ENCODE results near the gene PKN2. TPM values are rescaled to one million over a fixed set of nuclear protein-coding genes. Genes with fewer than 3 reads are reported as not detected.

Gene PKN2
- total RNA-seq, 4 donors from 2014 or later: 14.9 to 18.6 (median 17.0) TPM

DNA sequence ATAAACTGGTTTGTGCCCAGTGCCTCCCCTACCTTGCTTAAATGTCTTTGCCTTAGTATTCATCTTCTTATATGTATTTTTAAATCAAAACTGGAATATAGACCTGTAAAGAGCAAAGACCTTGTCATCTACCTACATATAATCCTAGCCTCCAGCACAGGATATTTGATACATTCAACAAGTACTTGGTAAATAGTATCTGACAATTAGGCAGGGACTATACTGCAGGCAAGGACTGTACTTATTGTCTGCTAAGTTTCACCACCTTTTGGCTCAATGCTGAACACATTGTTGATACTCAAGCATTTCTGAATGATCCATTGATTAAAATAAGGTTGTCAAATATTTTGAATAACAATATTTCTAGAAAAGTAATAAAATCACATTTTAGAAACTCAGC, 96.4 kb downstream of the PKN2 start:
- ATAC-seq: no peak
- Histone ChIP-seq H3K4me3 (no peak overlapping the region), H3K27ac (no peak overlapping the region), H3K27me3 (no peaks in the 10 kb centered on the region), H3K36me3 (peaks cover 0 to 22% of the 10 kb centered on the region in 2 donors), H3K4me1 (peaks cover 0 to 8% of the 10 kb centered on the region in 2 donors), H3K9me3 (no peaks in the 10 kb centered on the region)
- no peak for DNase-seq
- intact Hi-C loops (cut with DNase I; ENCODE audit: low total_unique reads) (no loop called here), in situ Hi-C loops (cut with MboI; ENCODE audit: low sequenced_read_pairs in 4 of 4) (no loop called here)
- TF ChIP-seq, protein P1, sequence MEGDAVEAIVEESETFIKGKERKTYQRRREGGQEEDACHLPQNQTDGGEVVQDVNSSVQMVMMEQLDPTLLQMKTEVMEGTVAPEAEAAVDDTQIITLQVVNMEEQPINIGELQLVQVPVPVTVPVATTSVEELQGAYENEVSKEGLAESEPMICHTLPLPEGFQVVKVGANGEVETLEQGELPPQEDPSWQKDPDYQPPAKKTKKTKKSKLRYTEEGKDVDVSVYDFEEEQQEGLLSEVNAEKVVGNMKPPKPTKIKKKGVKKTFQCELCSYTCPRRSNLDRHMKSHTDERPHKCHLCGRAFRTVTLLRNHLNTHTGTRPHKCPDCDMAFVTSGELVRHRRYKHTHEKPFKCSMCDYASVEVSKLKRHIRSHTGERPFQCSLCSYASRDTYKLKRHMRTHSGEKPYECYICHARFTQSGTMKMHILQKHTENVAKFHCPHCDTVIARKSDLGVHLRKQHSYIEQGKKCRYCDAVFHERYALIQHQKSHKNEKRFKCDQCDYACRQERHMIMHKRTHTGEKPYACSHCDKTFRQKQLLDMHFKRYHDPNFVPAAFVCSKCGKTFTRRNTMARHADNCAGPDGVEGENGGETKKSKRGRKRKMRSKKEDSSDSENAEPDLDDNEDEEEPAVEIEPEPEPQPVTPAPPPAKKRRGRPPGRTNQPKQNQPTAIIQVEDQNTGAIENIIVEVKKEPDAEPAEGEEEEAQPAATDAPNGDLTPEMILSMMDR (IDR thresholded peaks at IDR 0.05 in 4 of 5, conservative IDR thresholded peaks at IDR 0.05 in 1 of 5): no peak
- TF ChIP-seq POLR2A (IDR thresholded peaks at IDR 0.05): no peak

DNA sequence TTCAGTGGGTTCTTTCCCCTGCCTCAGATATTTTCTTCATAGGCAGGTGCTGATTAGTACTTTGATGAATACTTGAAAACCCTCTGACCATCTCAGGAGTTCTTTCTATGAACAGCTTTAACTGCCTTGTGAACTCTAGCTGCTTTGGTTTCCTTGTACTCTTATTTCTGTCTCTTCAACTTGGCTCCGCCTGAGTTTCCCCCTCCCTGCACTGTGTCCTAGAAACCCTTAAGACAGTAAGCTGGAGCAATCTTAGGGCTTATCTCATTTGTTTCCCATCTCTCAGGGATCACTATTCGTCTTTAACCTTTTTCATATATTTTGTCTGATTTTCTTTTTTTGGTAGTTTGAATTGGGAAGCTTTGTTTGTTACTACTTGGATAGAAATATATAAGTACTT, 99.1 kb downstream of the PKN2 start:
- peaks cover 0 to 35% of the 10 kb centered on the region in 2 donors for H3K36me3 ChIP-seq
- intact Hi-C loops (cut with DNase I; ENCODE audit: low total_unique reads): no loop called here

DNA sequence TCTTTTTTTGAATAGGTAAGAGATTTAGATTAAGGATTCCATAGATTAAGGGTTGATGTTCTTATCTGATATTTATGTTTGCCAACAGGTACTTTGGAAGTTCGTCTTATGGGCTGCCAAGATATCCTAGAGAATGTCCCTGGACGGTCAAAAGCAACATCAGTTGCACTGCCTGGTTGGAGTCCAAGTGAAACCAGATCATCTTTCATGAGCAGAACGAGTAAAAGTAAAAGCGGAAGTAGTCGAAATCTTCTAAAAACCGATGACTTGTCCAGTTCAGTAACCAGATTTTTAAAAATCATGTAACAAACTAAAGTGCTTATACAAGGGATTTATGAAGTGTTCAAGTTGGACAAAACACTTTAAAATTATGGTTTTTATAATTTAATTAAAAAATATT, 100.5 kb downstream of the PKN2 start:
- in situ Hi-C loops (cut with MboI; ENCODE audit: low sequenced_read_pairs in 4 of 4): no loop called here
- intact Hi-C loops (cut with DNase I; ENCODE audit: low total_unique reads): no loop called here

More for the DNA sequence above, 99.1 kb downstream of the PKN2 start:
- Histone ChIP-seq H3K27me3 (no peaks in the 10 kb centered on the region), H3K4me3 (no peak overlapping the region), H3K9me3 (no peaks in the 10 kb centered on the region), H3K4me1 (peaks cover 0 to 8% of the 10 kb centered on the region in 2 donors), H3K27ac (no peak overlapping the region)
- DNase-seq: no peak
- ATAC-seq: no peak
- no peak for TF ChIP-seq POLR2A (IDR thresholded peaks at IDR 0.05)
- TF ChIP-seq, protein P1 (IDR thresholded peaks at IDR 0.05 in 4 of 5, conservative IDR thresholded peaks at IDR 0.05 in 1 of 5): no peak
- in situ Hi-C loops (cut with MboI; ENCODE audit: low sequenced_read_pairs in 4 of 4): no loop called here

DNA sequence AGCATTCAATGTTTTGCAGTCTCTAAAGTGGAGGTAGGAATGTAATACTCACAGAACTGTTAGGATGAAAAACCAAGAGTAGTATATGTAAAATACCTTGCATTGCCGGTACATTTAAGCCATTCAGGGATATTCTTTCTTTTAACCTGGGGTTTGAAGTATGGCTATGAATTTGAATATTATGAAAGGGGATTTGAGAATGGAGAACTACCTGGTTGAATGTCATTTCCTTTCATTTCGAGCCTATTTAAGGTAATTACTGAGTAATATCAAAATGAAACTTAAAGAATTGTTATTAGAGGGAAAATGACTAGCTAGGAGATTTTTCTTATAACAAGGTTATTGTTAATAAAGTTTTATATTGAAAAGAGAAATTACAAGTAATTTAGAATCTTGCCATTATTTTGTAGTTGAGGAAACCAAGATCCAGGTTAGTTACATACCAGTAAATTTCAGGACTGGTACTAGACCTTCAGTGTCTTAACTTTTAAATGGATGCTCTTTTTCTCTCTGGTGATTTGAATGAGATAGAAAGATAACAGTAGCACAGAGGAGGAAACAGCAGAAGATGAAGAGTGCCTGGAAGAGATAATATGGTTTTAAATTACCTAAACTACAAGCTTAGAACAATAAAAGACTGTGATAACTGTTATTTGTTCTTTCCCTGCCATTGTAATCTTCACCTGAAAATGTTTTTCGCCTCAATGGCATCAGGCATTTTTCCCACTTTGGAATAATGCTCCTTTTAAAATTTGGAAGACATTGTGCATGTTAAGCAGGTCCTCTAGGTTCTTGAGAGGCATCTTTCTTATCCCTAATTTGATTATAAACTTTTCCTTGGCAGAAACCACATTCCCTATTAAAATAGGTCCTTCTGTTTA, 103.2 kb downstream of the PKN2 start:
- in situ Hi-C loops (cut with MboI; ENCODE audit: low sequenced_read_pairs in 4 of 4): no loop called here
- ATAC-seq (no peak), DNase-seq (no peak)
- Histone ChIP-seq H3K4me1 (no peaks in the 10 kb centered on the region), H3K27ac (no peak overlapping the region), H3K4me3 (no peak overlapping the region), H3K36me3 (peaks cover 0 to 34% of the 10 kb centered on the region in 2 donors), H3K27me3 (no peaks in the 10 kb centered on the region), H3K9me3 (no peaks in the 10 kb centered on the region)
- TF ChIP-seq, protein P1 (IDR thresholded peaks at IDR 0.05 in 4 of 5, conservative IDR thresholded peaks at IDR 0.05 in 1 of 5): no peak
- TF ChIP-seq POLR2A (IDR thresholded peaks at IDR 0.05): no peak
- intact Hi-C loops (cut with DNase I; ENCODE audit: low total_unique reads): no loop called here

More for the DNA sequence above, 100.5 kb downstream of the PKN2 start:
- Histone ChIP-seq H3K27me3 (no peaks in the 10 kb centered on the region), H3K4me1 (peaks cover 0 to 8% of the 10 kb centered on the region in 2 donors), H3K9me3 (no peaks in the 10 kb centered on the region), H3K27ac (no peak overlapping the region), H3K4me3 (no peak overlapping the region), H3K36me3 (peaks cover 0 to 31% of the 10 kb centered on the region in 2 donors)
- DNase-seq: no peak
- ATAC-seq: no peak
- TF ChIP-seq, protein P1 (IDR thresholded peaks at IDR 0.05 in 4 of 5, conservative IDR thresholded peaks at IDR 0.05 in 1 of 5): no peak
- no peak for TF ChIP-seq POLR2A (IDR thresholded peaks at IDR 0.05)

All from gastrocnemius medialis (tissue), 4 donors.